ENCODE data around the gene PSG5. TPM values are rescaled to one million over a fixed set of nuclear protein-coding genes. Genes with fewer than 3 reads are reported as not detected.

The PSG5 gene
- 0.52 and 0.65 TPM in 2 replicates for total RNA-seq

GRCh38 chr19:43186311-43186935, at the start of gene PSG5:
PSG5 (minus strand) TSS chr19:43186536; CDS start chr19:43186405, 131 bp downstream.

GRCh38 chr19:43205471-43206105, 19.3 kb upstream of the PSG5 start, which contains the start of gene PSG4:
PSG4 (minus strand) TSS chr19:43205638; CDS start chr19:43205536, 102 bp downstream.

Other genes with a start within 250 kb of the PSG5 start
- gene PSG7, start 249.3 kb downstream of the PSG5 start, total RNA-seq: not detected in 2 replicates
- gene PSG11, start 160.1 kb downstream of the PSG5 start, total RNA-seq: 0.11 TPM in 1 of 2 replicates, not detected in the other
- not detected in 2 replicates for gene PSG2, start 103.8 kb downstream of the PSG5 start, total RNA-seq
- gene PSG4, start 19.1 kb upstream of the PSG5 start, total RNA-seq: 2.7 and 7.2 TPM in 2 replicates
- gene PSG9, start 83.0 kb upstream of the PSG5 start, total RNA-seq: not detected in 2 replicates
- 0.11 TPM in 1 of 2 replicates, not detected in the other for gene CD177, start 167.2 kb upstream of the PSG5 start, total RNA-seq
- gene TEX101, start 228.4 kb upstream of the PSG5 start, total RNA-seq: not detected in 2 replicates

Measured in articular chondrocyte of knee joint (primary cell).